Activated CD8-positive, alpha-beta memory T cell treated with anti-CD3 and anti-CD28 coated beads, Interleukin-2, amount 50 U/mL, for 4 hours (primary cell): ENCODE measurements around the gene SLC35D2.
"Not testable (repeated sequence)": the region's sequence is repeated elsewhere in the genome, so short reads cannot be mapped to it uniquely, and the experiment has no call there.

Source experiments
- DNase-seq: peaks from one replicate; pipeline ENCODE4 v3.0.0-alpha.2; 2020

The SLC35D2 gene

GRCh38 chr9:96350866-96351265, 32.6 kb downstream of the SLC35D2 start:
- DNase-seq, result no peak

DNA sequence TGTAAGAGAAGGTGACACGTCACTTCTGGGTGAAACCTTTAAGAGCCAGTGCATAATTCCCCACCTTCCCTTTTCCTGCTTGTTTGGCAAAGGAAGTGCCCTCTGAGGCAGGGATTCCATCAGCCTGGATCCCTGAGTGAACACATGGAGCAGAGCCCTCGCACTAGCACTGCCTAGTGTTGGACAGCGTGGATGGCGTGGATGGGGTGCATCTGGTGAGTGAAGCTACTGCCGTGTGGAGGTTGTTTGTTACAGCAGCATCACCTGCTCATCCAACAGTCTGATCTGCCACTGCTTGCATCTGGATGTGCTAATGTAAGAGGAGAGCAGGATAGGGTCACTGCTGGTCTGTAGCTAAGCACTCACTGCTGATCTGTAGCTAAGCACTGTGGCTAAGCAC, 35.2 kb downstream of the SLC35D2 start:
- DNase-seq, result no peak

DNA sequence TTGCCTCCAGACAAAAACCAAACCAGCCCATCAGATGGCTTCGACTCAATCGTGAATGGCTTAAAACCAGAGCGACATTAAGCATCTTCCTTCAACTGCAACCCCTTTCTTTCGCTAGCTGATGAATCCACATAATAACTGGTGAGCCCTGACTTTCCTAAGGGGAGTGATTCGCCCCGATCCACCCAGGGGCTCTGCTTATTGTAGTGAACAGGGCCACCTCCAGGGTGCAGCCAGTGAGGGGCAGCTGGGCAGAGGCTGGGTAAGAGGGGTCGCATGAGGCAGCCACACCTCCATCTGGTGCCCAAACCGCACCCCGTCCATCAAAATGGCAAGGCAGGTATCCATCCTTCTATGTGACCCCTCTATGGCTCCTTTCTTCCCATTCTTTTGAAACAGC, 38.0 kb downstream of the SLC35D2 start:
- no peak for DNase-seq

- DNase-seq, result no peak
Observed at GRCh38 chr9:96344458-96345180, 38.9 kb downstream of the SLC35D2 start.

- DNase-seq, result no peak
Observed at GRCh38 chr9:96343515-96344360, 39.8 kb downstream of the SLC35D2 start.

- DNase-seq, result no peak
Observed at GRCh38 chr9:96342571-96343245, 40.8 kb downstream of the SLC35D2 start.

DNA sequence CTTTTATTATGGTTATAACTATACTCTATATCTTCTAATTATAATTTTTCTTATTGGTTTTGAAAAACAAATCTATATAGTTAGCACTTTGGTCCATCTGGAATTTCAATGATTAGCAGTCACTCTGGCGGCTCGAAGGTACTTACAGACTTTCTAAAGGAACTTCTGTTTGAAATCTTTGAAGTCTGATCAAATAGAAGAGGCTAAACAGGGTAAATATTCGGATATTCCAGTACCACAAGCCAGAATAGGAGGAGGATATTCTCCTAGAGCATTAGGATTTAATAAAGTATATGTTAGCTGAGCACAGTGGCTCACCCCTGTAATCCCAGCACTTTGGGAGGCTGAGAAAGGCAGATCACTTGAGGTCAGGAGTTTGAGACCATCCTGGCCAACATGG, 42.8 kb downstream of the SLC35D2 start:
- no peak for DNase-seq

GRCh38 chr9:96338299-96338698, 45.2 kb downstream of the SLC35D2 start:
- no peak for DNase-seq

DNA sequence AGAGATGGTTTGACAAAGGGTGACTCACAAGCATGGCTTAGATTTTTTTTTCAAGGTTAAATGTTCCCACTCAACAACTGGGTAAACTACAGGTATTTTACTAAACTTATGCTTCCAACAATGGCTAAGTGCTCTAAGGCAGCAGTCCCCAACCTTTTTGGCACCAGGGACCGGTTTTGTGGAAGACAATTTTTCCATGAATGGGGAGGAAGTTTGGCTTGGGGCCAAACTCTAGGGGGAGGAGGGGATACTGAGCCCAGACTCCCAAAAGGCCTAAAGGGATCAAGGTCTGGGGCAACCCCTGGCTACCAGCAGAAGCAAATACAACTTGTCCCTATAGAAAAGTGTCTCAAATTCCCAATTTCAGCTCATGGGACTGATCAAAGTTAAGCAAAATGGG, 49.6 kb downstream of the SLC35D2 start:
- DNase-seq, result no peak

DNA sequence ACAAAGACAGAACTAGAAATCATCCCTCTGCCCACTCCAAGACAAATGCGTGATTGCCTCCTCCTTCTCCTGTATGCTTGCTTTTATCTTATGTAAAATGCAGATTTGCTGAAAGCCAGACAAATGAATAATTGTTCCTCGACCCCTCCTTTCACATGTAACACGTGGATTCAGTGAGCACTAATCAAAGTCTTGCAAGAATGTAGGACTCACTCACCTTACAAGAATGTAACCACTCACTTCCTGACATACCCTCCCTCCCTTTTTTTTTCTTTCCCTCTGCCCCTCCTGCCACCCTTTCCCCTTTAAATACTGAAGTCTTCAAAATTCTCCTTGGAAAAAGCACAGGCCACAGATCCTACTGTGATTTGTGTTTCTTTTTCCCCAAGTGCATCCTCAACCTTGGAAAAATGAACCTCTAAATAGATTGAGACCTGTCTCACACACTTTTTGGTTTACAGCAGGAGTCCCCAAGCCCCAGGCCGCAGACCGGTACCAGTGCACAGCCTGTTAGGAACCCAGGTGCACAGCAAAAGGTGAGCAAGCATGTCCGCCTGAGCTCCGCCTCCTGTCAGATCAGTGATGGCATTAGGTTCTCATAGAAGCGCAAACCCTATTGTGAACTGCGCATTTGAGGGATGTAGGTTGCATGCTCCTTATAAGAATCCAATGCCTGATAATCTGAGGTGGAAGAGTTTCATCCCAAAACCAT, 52.1 kb downstream of the SLC35D2 start:
- DNase-seq, result no peak

GRCh38 chr9:96327694-96328352, 55.7 kb downstream of the SLC35D2 start:
- DNase-seq, result peak; percentile 31

GRCh38 chr9:96323169-96323568, 60.3 kb downstream of the SLC35D2 start:
- no peak for DNase-seq

- DNase-seq, result not testable (repeated sequence)
Observed at GRCh38 chr9:96322736-96323135, 60.8 kb downstream of the SLC35D2 start.

GRCh38 chr9:96322210-96322609, 61.3 kb downstream of the SLC35D2 start:
- DNase-seq, result not testable (repeated sequence)

DNA sequence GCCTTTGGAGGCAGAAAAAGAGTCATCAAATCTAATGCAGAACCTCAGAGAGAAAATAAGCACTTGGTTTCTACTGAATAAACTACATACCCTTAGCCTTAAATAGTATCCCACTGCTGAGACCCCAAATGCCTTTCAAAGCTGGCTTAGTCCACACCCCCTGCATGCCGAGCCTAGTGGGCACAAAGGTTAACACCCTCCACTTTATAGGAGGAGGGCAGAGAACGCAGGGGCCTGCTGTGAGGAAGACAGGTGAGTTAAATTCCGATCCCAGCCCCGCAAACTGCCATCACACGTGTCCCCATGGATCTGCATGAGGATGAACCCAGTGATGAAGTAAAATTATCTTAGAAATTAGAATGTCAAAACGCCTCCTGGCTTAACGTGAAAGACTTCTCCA, 62.0 kb downstream of the SLC35D2 start:
- no peak for DNase-seq

- DNase-seq, result no peak
Observed at GRCh38 chr9:96320749-96321280, 62.7 kb downstream of the SLC35D2 start.

DNA sequence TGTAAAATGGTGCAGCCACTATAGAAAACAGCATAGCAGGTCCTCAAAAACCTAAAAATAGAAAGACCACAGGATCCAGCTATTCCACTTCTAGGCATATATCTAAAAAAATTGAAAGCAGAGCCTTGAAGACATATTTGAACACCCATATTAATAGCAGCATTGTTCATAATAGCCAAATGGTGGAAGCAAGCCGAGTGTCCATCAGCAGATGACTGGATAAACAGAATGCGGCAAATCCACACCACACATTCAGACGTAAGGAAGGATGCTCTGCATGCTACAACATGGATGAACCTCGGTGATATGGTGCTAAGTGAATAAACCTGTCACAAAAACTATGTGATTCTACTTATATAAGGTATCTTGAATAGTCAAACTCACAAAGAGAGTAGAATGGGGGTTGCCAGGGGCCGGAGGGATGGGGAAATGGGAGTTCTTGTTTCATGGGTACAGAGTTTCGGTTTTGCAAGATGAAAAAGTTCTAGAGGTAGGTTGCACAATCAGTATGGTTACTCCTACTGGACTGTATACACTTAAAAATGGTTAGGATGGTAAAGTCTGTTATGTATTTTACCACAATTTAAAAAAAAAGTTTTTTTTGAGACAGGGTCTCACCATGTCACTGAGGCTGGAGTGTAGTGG, 64.5 kb downstream of the SLC35D2 start:
- DNase-seq, result no peak

GRCh38 chr9:96317335-96317980, 66.1 kb downstream of the SLC35D2 start:
- DNase-seq, result peak; percentile 62

DNA sequence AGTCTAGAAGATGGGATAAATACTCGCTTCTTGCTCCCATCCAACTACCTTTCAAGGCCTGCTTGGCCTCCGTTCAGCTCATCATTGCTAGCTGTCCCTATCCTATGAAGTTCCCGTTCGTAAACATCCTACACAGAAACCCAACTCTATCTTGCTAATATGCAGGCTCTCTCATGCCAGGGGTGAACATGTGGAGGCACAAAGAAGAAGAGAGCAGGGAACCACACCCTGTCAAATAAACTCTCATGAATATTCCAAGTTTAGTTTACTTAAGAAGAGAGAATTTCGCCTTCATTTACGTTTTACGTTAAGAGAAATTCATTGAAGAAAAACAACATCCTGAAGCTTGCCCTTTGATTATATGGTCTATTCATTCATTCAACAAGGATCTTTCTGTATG, 73.7 kb downstream of the SLC35D2 start:
- no peak for DNase-seq

DNA sequence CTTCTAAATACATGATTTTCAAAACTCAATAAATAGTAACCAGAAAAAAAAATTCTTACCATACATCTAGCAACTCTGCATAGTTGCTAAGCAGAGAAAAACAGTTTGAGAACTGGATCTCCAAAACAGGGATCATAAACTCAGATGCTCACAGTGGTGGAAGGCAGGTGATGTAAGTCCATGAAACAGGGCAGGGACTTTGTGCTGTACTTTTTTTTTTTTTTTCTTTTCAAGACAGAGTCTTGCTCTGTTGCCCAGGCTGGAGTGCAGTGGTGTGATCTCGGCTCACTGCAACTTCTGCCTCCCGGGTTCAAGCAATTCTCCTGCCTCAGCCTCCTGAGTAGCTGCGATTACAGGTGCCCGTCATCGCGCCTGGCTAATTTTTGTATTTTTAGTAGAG, 76.6 kb downstream of the SLC35D2 start:
- not testable (repeated sequence) for DNase-seq

DNA sequence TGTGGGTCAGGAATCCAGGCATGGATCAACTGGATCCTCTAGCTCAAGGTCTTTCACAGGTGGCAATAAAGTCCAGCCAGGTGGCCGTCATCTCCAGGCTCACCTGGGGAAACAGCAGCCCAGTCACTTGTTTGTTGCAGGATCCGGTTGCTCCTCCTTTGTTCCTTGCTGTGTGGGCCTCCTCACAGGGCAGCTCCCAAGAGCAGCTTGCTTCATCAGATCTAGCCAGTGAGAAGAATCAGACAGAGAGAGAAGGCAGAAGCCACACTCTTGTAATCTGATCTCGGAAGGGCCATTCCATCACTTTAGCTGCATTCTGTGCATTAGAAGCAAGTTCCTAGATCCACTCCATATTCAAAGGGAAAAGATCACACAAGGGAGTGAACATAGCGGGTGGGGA, 78.3 kb downstream of the SLC35D2 start:
- no peak for DNase-seq
